Duodenal mucosa (tissue), 2 donors: ENCODE measurements around the gene NBEAL1.
"Not testable (repeated sequence)": the region's sequence is repeated elsewhere in the genome, so short reads cannot be mapped to it uniquely, and the experiment has no call there.

Source experiments
- H3K27ac ChIP-seq: one replicate; pipeline ENCODE4 v1.7.0; 2013; ENCODE audit warnings: low read depth, low read length
- H3K27me3 ChIP-seq, 2 donors: one replicate each; pipeline ENCODE4 v1.7.0; 2013; ENCODE audit warnings: low read length in 2 of 2, control low read depth in 1 of 2; ENCODE audit not compliant: insufficient read depth in 2 of 2, control insufficient read depth in 1 of 2
- H3K36me3 ChIP-seq, 2 donors: one replicate each; pipeline ENCODE4 v1.7.0; 2013; ENCODE audit warnings: low read length in 2 of 2, control low read depth in 1 of 2; ENCODE audit not compliant: insufficient read depth in 2 of 2, control insufficient read depth in 1 of 2
- H3K4me1 ChIP-seq, 2 donors: one replicate each; pipeline ENCODE4 v1.7.0; 2013; ENCODE audit warnings: low read length in 2 of 2, control low read depth in 1 of 2; ENCODE audit not compliant: insufficient read depth in 2 of 2, control insufficient read depth in 1 of 2
- H3K4me3 ChIP-seq, 2 donors: one replicate each; pipeline ENCODE4 v1.7.0; 2013; ENCODE audit warnings: low read length in 2 of 2, low read depth in 1 of 2
- H3K9ac ChIP-seq, 2 donors: one replicate each; pipeline ENCODE4 v1.7.0; 2013; ENCODE audit warnings: low read length in 2 of 2, low read depth in 1 of 2
- H3K9me3 ChIP-seq, 2 donors: one replicate each; pipeline ENCODE4 v1.7.0; 2013; ENCODE audit warnings: low read length in 2 of 2, control low read depth in 1 of 2; ENCODE audit not compliant: control insufficient read depth in 1 of 2

The NBEAL1 gene

GRCh38 chr2:203014456-203015199 lies at the start of gene NBEAL1:
NBEAL1 (plus strand) TSS chr2:203014875; CDS start chr2:203016385, 1,510 bp downstream.
- no peaks in the 10 kb centered on the region for H3K9me3 ChIP-seq
- no peaks in the 10 kb centered on the region for H3K36me3 ChIP-seq
- peak within 1 kb of the TSS; percentile 92 for H3K27ac ChIP-seq
- peak within 1 kb of the TSS; percentile 90 to 94 for H3K4me3 ChIP-seq
- H3K27me3 ChIP-seq: no peaks in the 10 kb centered on the region
- peaks cover 14 to 15% of the 10 kb centered on the region in 2 donors for H3K4me1 ChIP-seq
- H3K9ac ChIP-seq: peak within 1 kb of the TSS; percentile 98 to 99

GRCh38 chr2:202965810-202966460 lies 48.7 kb upstream of the NBEAL1 start:
- Histone ChIP-seq H3K4me3 (no peak overlapping the region), H3K27ac (no peak overlapping the region), H3K9ac (no peak overlapping the region), H3K4me1 (no peaks in the 10 kb centered on the region), H3K9me3 (no peaks in the 10 kb centered on the region), H3K27me3 (no peaks in the 10 kb centered on the region), H3K36me3 (peaks cover 0 to 3% of the 10 kb centered on the region in 2 donors)

GRCh38 chr2:202969404-202969803 lies 45.3 kb upstream of the NBEAL1 start:
- not testable (repeated sequence) for H3K27ac ChIP-seq, H3K4me1 ChIP-seq, H3K9me3 ChIP-seq, H3K9ac ChIP-seq, H3K4me3 ChIP-seq, H3K27me3 ChIP-seq, H3K36me3 ChIP-seq

GRCh38 chr2:202976809-202977208 lies 37.9 kb upstream of the NBEAL1 start:
- no peaks in the 10 kb centered on the region for H3K27me3 ChIP-seq
- peaks cover 0 to 3% of the 10 kb centered on the region in 2 donors for H3K36me3 ChIP-seq
- no peaks in the 10 kb centered on the region for H3K4me1 ChIP-seq
- H3K9ac ChIP-seq: no peak overlapping the region
- H3K9me3 ChIP-seq: no peaks in the 10 kb centered on the region
- H3K4me3 ChIP-seq: no peak overlapping the region
- H3K27ac ChIP-seq: no peak overlapping the region

- H3K4me3 ChIP-seq: no peak overlapping the region
- H3K36me3 ChIP-seq: peaks cover 0 to 2% of the 10 kb centered on the region in 2 donors
- no peaks in the 10 kb centered on the region for H3K27me3 ChIP-seq
- H3K4me1 ChIP-seq: no peaks in the 10 kb centered on the region
- H3K27ac ChIP-seq: no peak overlapping the region
- no peak overlapping the region for H3K9ac ChIP-seq
- H3K9me3 ChIP-seq: no peaks in the 10 kb centered on the region
Measured at GRCh38 chr2:202982779-202983491, 31.7 kb upstream of the NBEAL1 start.

GRCh38 chr2:202989749-202990148 lies 24.9 kb upstream of the NBEAL1 start:
- H3K27ac ChIP-seq: no peak overlapping the region
- H3K9ac ChIP-seq: no peak overlapping the region

GRCh38 chr2:202990501-202990900 lies 24.2 kb upstream of the NBEAL1 start:
- Histone ChIP-seq H3K9me3 (no peaks in the 10 kb centered on the region), H3K4me1 (no peaks in the 10 kb centered on the region), H3K4me3 (no peak overlapping the region), H3K27me3 (no peaks in the 10 kb centered on the region), H3K9ac (no peak overlapping the region), H3K27ac (no peak overlapping the region), H3K36me3 (no peaks in the 10 kb centered on the region)

More at GRCh38 chr2:202989749-202990148, 24.9 kb upstream of the NBEAL1 start:
- Histone ChIP-seq H3K4me3 (no peak overlapping the region), H3K36me3 (no peaks in the 10 kb centered on the region), H3K9me3 (no peaks in the 10 kb centered on the region), H3K4me1 (no peaks in the 10 kb centered on the region), H3K27me3 (no peaks in the 10 kb centered on the region)

GRCh38 chr2:202997113-202997512 lies 17.6 kb upstream of the NBEAL1 start:
- not testable (repeated sequence) for H3K36me3 ChIP-seq, H3K4me1 ChIP-seq, H3K9ac ChIP-seq, H3K9me3 ChIP-seq, H3K4me3 ChIP-seq, H3K27ac ChIP-seq, H3K27me3 ChIP-seq

DNA sequence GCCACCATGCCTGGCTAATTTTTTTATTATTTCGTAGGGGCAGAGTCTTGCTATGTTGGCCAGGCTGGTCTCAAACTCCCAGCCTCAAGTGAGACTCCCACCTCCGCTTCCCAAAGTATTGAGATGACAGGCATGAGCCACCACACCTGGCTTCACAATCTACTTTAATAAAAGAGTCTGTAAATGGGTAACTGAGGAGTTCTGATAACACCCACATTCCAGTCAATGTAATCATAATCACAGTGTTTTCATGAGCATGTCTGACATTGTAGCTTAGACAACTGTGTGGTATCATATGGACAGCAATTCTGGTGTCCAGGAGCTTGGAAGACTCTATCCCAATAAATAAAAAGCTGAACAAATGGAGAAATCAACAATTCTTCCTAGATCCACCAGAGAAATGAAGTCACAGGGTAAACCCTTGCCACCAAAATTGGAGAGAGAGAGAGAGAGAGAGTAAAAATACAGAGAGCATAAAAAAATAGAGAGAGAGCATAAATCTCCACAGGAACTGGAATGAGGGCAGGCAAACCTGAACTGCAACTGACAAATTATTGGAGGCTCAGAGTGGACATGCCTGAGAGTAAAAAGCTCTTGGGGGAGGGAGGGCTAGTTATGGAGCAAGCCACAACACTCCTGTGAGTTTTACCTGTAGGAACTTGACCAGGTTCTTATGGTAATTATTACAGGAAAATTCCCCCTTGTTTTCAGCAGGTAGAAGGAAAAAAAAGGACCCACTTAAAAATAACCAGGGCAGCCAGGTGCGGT lies 12.4 kb upstream of the NBEAL1 start:
- no peak overlapping the region for H3K9ac ChIP-seq
- no peaks in the 10 kb centered on the region for H3K27me3 ChIP-seq
- H3K9me3 ChIP-seq: no peaks in the 10 kb centered on the region
- H3K27ac ChIP-seq: no peak overlapping the region
- H3K36me3 ChIP-seq: no peaks in the 10 kb centered on the region
- peaks cover 0 to 3% of the 10 kb centered on the region in 2 donors for H3K4me1 ChIP-seq
- H3K4me3 ChIP-seq: no peak overlapping the region
